Mesenteric fat pad (tissue), 1 donor: ENCODE results near the gene YJEFN3. TPM values are rescaled to one million over a fixed set of nuclear protein-coding genes. Genes with fewer than 3 reads are reported as not detected.

ENCODE experiments used
- DNase-seq: peaks from one replicate; pipeline ENCODE4 v3.0.0-alpha.2; 2020; ENCODE audit warnings: low spot score
- total RNA-seq: library from RNA; stranded (reverse); fragmentation: NEBNext Ultra II Directional; extraction: Animal tissue kit (Norgen Biotek cat#: 25700); gene quantifications from one replicate; pipeline ENCODE4 v1.2.1, GENCODE V29; 2021
- donor health status: DM: yes; HTN: yes; CAD: no.

YJEFN3 gene
- total RNA-seq, 1 donor from 2014 or later, result 3.1 TPM

DNA sequence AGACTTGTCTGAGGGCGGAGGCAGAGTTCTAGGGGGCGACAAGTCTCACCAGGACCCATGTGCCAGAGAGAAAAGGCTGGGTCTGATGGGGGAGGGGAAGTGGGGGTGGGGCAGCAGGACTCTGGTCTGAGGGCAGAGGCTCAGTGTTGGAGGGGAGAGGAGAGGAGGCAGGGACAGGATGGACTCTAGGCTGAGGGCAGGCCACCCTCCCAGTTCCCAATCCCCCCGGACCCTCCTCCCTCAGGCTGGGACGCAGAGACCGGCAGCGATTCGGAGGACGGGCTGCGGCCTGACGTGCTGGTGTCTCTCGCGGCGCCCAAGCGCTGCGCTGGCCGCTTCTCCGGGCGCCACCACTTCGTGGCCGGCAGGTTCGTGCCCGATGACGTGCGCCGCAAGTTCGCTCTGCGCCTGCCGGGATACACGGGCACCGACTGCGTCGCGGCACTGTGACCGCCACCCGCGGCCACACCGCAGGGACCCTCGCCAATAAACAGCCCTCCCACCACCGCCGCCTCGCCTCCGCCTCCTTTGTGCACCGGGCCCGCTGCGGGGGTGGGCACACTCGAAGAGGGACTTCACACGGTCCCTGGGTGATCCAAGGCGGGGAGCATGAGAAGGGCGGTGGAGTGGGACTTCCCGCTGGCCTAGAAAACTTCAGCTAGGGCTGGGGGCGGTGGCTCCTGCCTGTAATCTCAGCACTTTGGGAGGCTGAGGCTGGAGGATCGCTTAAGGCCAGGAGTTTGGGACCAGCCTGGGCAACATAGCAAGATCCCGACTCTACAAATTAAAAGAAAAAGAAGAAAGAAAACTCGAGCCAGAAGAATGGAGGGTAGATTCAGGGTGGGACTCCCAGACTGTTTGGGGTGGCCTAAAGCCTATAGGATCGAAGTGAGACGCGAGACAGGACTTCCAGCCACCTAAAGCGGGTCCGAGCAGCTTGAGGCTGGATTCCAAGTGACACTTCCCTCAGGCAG, 8.7 kb downstream of the YJEFN3 start:
- no peak for DNase-seq

DNA sequence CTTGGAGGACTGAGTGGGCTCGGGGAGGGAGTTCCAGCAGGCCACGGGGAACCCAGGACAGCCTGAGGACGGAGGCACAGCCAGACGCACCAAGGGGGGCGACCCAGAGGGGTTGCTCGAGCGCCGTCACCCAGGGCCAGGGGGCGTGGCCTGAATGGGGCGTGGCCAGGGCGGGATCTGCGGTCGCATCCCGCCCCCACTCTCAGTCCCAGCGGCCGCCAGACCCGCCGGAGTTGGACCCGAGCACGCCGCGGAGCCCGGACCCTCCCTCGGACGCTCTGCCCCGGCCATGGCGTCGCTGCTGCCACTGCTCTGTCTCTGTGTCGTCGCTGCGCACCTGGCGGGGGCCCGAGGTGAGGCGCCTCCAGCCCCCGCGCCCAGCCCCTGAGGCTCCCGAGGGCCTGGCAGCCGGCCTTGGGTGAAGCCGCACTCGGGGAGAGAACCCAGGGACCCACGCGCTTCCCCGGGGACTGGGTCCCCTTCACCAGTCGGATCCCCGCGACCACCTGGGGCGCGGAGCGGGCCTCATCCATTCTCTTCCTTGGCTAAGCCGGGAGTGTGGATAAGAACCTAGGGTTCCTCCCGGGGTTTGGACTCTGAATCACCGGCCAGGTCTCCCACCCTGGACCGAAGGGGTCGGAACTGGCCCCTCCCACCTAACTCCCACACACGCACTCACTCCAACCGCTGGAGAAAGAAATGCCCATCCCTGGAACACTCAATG, 9.5 kb downstream of the YJEFN3 start, which contains the start of gene CILP2:
CILP2 (plus strand) TSS at position 205 of the 724 bp plus-strand sequence; CDS start at position 290, 85 bp downstream.
- DNase-seq, result no peak

DNA sequence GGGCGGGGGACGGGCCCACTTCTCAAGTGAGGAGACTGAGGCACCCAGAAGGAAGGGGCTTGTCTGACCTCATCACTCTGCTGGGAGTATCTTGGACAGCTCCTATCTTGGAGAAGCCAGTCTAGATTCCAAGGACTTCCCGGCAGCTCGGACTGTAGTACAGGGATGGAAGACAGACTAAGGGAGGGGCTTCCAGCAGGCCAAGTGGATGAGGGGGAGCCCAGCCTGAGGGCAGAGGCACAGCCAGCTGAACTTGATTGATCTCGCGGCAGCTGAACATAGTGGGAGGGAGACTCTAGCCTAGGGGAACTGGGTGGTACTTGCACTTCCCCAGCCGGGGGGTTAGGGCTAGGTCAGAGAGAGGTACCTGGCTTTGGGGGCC, 10.1 kb downstream of the YJEFN3 start:
- no peak for DNase-seq

DNA sequence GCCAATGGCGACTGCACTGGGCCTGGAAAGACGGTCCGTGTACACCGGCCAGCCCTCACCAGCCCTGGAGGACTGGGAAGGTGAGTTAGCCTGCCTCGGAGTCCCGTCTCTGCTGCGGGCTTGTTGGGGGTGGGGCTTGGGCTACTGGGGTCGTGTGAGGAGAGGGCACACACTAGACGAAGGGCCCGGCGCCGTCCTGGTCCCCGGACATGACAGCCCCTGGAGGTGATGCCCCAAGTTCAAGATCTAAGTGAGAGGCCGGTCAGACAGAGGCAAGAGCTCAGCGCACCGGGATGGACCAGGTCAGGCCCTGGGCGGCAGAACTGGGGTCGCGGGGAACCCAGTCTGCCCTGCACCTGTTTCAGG, 11.0 kb downstream of the YJEFN3 start:
- DNase-seq, result no peak

DNA sequence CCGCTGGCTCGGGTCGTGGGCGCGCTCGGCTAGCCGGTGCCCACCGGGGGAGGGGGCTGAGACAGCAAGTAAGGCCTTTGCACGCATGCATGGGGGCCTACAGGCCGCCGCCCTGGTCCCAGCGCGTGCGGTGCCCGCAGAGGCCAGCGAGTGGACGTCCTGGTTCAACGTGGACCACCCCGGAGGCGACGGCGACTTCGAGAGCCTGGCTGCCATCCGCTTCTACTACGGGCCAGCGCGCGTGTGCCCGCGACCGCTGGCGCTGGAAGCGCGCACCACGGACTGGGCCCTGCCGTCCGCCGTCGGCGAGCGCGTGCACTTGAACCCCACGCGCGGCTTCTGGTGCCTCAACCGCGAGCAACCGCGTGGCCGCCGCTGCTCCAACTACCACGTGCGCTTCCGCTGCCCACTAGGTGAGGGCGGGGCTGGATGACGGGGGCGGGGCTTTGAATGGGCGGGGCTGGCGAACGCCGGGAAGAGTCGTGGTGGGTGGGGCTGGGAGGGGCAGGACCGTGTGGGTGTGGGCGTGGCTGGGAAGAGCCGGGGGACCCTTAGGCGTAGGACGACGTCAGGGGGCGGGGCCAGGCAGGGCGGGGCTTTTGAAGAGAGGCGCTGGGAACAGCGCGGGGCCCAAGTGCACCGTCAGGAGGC, 11.5 kb downstream of the YJEFN3 start:
- DNase-seq, result no peak

DNA sequence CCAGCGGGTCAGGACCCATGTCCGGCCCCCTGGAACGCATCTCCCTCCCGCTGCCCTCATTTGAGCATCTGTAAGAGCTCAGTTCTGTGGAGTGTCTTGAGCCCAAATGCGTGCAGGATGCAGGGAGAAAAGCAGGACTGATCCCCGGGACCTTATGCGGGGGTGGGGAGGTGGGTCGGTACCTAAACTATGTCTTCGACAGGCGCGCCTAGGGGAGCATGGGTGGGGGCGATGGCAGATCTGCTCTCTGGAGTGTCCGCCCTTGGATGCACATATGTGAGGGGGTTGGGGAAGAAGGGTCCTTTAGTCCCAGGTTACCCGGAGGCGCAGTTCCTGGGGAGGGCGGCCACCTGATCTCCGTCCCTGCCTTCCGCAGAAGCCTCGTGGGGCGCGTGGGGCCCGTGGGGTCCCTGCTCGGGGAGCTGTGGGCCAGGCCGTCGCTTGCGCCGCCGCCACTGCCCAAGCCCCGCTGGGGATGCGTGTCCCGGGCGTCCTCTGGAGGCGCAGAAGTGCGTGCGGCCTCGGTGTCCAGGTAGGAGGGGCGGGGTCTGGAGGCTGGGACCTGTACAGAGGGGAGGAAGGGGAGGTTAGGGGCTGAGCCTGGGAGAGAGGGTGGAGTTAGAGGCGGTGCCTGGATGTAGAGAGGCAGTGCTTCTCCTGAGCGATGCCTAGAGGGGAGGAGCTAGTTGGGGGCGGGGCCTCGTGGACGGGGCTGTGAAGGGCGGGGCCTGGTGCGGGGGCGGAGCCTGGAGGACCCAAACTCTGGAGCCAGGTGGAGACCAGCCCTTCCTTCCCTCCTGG, 12.2 kb downstream of the YJEFN3 start:
- DNase-seq, result no peak

DNA sequence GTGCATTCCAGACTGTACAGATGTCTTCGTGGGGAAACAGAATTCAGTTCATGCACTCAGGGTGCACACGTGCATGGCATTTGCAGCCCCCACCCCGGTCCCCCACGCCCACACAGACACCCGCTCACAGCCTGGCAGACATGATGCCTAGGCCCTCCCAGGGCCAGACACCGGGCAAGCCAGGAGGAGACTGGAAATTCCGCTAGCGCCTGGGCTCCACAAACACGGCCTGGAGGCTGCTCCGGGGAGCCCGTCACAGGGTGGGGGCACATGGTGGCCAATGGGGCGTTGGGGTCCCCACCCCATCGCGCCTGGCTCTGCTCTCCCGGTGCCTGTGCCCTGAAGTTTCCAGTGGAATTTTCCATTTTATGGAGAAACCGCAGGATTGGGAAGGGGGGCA, 12.9 kb downstream of the YJEFN3 start:
- no peak for DNase-seq

DNA sequence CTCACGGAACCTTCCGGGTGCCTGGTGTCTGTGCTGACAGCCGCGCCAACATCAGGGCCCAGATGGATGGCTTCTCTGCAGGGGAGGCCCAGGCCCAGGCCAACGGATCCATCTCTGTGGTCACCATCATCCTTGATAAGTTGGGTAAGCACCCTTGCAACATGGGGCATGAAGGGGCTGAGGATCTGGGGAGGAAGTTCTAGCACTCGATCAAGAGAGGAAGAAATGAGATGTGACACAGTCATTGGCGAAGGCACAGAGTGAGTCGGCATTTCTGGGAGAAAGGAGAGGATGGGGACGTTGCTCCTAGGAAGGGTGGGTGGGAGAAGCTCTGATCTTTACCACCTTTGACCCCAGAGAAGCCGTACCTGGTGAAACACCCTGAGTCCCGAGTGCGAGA, 13.8 kb downstream of the YJEFN3 start:
- no peak for DNase-seq

DNA sequence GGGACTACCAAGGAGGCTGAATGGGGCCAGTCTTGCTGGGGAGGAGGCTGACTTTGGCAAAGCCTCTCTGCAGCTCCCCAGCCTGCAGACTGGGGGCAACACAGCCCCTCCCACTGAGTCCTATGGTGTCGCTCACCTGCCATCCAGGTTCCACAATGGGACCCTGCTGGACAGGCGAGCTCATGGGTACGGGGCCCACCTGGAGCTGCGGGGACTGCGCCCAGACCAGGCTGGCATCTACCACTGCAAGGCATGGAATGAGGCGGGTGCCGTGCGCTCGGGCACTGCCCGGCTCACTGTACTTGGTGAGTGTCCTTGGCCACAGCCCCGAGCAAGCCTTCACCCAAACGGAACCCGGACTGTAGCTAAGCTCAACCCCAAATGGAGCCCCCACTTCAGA, 14.4 kb downstream of the YJEFN3 start:
- no peak for DNase-seq

DNA sequence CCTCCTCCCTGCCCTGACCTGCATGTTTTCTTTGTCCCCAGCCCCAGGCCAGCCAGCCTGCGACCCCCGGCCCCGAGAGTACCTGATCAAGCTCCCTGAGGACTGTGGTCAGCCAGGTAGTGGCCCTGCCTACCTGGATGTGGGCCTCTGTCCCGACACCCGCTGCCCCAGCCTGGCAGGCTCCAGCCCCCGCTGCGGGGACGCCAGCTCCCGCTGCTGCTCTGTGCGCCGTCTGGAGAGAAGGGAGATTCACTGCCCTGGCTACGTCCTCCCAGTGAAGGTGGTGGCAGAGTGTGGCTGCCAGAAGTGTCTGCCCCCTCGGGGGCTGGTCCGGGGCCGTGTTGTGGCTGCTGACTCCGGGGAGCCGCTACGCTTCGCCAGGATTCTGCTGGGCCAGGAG, 14.9 kb downstream of the YJEFN3 start:
- no peak for DNase-seq

DNA sequence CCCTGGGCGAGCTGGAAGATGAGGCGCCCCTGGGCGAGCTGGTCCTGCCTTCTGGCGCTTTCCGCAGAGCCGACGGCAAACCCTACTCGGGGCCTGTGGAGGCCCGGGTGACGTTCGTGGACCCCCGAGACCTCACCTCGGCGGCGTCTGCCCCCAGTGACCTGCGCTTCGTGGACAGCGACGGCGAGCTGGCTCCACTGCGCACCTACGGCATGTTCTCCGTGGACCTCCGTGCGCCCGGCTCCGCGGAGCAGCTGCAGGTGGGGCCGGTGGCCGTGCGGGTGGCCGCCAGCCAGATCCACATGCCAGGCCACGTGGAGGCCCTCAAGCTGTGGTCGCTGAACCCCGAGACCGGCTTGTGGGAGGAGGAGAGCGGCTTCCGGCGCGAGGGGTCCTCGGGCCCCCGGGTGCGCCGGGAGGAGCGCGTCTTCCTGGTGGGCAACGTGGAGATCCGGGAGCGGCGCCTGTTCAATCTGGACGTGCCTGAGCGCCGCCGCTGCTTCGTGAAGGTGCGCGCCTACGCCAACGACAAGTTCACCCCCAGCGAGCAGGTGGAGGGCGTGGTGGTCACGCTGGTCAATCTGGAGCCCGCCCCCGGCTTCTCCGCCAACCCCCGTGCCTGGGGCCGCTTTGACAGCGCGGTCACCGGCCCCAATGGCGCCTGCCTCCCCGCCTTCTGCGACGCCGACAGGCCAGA, 15.7 kb downstream of the YJEFN3 start:
- no peak for DNase-seq

DNA sequence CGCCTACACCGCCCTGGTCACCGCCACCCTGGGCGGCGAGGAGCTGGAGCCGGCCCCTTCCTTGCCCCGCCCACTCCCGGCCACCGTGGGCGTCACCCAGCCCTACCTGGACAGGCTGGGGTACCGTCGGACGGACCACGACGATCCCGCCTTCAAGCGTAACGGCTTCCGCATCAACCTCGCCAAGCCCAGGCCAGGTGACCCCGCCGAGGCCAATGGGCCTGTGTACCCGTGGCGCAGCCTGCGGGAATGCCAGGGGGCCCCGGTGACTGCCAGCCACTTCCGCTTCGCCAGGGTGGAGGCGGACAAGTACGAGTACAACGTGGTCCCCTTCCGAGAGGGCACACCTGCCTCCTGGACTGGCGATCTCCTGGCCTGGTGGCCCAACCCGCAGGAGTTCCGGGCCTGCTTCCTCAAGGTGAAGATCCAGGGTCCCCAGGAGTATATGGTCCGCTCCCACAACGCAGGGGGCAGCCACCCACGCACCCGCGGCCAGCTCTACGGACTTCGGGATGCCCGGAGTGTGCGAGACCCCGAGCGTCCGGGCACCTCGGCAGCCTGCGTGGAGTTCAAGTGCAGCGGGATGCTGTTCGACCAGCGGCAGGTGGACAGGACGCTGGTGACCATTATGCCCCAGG, 16.4 kb downstream of the YJEFN3 start:
- no peak for DNase-seq

DNA sequence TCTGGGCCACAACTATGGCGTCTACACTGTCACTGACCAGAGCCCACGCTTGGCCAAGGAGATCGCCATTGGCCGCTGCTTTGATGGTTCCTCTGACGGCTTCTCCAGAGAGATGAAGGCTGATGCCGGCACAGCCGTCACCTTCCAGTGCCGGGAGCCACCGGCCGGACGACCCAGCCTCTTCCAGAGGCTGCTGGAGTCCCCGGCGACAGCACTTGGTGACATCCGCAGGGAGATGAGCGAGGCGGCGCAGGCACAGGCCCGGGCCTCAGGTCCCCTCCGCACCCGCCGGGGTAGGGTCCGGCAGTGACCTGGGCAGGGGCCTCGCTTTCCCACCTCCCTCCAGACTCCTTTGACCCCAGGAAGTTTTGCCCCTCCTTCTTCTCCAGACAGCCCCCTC, 17.0 kb downstream of the YJEFN3 start:
- no peak for DNase-seq

DNA sequence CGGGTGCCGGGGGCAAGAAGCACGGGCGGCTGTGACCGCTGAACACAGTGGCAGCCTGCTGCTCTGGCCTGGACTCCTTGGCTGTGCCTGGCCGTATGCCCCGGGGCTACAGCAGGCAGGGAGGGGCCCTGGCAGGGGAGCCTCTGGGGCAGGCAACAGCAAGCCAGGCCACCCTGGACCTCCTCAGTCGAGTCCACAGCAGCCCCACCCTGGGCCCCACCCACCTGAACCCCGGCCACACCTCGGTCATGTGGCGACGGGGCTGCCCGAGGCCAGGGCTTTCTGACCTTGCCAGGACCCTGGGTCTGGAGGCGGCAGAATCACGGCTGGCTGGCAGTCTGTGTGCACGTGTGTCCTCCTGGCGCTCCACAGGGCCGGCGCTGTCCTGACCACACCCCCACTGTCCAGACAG, 18.0 kb downstream of the YJEFN3 start:
- DNase-seq, result no peak

DNA sequence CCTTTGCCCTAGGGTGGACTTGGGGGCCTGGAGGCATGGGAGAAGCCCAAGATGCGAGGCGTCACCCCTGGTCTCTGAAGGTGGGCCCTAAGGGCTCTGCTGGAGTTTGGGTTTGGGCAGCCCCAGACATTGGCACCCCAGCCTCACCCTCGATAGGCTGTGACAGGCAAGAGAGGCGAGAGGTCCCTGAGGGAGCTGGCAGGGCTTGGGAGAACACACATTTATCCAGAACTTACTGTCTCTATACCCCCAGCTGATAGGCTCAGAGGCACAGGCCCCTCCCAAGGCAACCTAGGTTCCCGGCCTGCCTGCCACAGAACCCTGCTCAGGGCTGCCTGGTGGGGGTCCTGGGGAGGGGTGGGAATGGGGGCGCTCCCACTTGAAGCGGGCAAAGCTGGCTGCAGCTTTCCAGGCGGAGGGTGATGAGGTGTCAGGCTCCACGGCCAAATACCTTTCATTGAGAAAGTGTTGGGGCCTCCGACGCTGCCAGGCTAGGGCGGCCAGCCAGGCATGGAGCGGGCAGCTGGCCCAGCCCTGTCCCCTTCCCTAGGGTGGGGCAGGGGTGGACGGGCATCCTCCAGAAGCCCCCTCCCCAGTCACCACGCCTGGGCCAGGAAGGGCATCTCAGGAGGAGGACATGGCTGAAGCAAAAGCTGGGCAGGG, 19.1 kb downstream of the YJEFN3 start:
- DNase-seq, result no peak

DNA sequence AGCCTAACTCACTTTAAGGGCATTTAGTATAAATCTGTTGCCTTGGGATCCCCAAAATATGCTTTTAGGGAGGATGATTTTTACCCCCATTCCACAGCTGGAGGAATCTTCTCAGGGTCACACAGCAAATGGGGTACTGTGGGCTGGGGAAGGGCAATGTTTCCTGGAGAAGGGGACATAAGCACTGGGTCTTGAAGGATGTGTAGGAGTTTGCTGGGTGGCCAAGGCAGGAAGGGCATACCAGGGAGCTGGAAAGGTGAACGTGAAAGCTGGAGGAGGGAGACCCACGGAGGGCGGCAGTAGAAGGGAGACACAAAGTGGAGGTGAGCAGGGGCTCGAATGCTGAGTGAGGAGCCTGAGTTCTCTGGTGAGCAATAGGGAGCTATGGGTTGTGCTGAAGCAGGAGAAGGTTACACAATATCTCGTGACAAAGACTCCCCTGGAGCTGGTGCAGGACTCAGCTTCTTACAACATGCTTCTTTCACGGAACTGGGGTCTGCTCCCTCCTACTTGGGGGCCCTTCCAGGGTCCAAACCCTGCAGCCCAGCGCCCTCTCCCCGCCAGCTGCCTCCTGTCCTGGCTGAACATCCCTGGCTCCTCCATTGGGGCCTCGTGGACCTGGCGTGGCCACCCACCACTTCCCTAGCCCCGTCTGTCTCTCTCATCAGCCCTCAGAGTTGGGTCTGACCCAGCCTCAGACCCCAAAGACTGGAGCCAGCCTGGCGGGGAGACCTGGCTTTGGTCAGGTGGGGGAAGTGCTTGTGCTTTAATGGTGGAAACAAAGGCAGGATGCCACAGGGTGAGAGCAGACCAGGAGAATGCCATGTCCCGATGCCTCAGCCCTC, 20.4 kb downstream of the YJEFN3 start:
- no peak for DNase-seq

DNA sequence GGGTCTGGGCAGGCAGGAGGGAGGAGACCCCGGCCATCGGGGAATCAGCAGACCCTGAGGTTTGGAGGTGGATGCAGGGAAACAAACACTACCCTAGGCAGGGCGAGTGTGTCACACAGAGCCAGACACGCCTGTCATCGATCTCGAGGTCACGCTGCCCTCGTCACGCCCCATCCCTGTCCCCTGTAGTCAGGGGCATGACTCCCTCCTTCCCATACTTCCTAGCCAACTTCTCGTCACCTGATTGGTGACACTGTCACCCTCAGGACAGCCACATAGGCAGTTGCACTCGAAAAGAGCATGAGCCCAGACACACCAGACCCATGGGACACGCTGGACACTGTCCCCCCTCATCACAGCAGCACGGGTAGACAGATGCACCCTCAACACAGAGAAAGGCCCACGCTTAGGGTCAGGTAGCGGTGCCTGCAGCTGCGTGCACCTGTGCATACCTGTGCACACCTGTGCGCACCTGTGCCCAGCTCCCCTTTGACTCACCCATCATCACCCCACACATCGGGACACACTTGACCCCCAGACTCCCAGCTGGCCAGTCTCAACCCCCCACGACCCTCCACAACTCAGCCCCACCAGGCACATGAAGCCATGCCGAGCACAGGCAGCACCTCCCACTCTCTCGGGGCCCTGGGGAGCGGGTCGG, 21.2 kb downstream of the YJEFN3 start:
- DNase-seq, result no peak

DNA sequence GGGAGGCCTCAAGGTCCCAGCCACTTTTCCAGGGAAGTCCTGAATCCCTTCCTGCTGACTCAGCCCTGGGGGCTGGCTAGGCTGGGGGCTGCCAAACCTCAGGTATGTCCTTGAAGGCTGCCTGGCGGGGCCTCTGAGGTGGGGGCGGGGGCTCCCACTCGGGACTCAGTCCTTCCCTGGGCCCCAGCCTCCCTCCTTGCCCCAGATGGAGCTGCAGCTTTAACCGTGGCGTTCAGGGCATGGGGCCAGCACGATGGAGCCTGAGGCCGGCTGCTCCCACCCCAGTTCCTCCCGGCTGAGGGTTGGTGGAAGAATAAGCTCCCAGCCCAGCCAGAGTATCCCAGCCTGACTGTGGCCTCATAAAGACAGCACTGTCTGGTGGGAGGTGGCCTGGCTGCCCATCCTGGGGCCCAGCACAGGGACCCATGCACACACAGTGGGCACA, 21.8 kb downstream of the YJEFN3 start:
- DNase-seq, result no peak
